ELF-1 (cell line): ENCODE results near the gene RIPK4.

Source experiments
- DNase-seq: peaks from one replicate; pipeline ENCODE4 v3.0.0-alpha.2; 2016; ENCODE audit warnings: low read depth, low spot score

RIPK4 gene

DNA sequence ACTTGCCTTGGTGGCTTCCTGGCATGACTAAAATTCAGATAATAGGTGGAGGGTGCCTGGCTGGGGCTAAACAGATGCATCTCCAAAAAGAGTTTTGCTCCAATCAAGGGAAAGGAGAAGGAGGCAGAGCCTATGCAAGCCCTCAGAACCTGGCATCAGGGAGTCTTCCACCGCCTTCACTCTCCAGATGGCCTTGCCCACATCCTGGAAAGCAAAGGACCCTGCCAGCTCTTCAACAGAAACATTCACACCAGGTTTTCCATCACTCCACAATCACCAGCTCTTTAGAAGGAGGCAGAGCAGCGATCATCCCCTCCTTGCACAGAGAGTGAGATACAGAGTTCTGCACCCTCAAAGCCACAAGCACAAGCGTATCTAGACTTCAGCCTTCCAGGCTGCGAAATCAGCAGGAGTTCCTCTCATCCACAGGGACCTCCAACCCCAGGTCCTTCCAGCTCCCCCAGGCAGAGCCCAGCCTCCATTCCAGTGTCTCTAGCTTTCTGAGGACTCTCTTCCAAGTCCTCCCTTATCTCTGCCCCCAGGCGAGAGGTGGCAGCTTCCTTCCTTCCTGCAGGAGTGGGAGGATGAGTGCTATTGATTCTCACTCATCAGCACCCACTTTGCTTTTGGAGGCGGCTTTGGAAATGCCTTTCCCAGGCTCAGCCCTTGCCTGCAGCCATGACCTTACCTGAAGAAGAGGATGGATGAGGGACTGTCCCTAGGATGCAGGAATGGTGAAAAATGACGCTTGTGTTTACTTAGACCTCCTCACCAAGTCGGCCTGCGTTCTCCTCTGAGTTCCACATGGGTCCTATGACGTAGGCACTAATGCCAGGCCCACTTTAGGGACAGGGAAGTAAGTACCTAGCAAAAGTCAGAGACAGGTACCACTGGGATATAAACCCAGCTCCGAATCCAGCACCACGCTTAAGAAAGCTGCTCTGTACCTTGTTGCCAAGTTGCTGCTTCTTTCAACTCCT lies 75.4 kb downstream of the RIPK4 start:
- DNase-seq: no peak
